CD4-positive, alpha-beta T cell treated with Interleukin-15 for 4 hours (primary cell): ENCODE data around the gene MAVS.
"Not testable (repeated sequence)": the region's sequence is repeated elsewhere in the genome, so short reads cannot be mapped to it uniquely, and the experiment has no call there.

Experiments
- DNase-seq: peaks from one replicate; pipeline ENCODE4 v3.0.0-alpha.2; 2020; ENCODE audit warnings: low spot score

Gene MAVS

GRCh38 chr20:3888622-3889488, 42.2 kb downstream of the MAVS start, which contains the start of gene PANK2:
TSS of gene PANK2 (plus strand) at chr20:3889387.
- DNase-seq: peak; percentile 98

GRCh38 chr20:3889489-3890397, 43.1 kb downstream of the MAVS start:
- peak; percentile 14 for DNase-seq

- no peak for DNase-seq
These were observed 43.7 kb downstream of the MAVS start for GRCh38 chr20:3890398-3890751.

GRCh38 chr20:3890999-3891929, 44.6 kb downstream of the MAVS start:
- DNase-seq: peak; percentile 20

GRCh38 chr20:3894796-3895195, 48.2 kb downstream of the MAVS start:
- DNase-seq: no peak

- DNase-seq: no peak
These were observed 49.7 kb downstream of the MAVS start for GRCh38 chr20:3896302-3896701.

GRCh38 chr20:3896853-3897583, 50.4 kb downstream of the MAVS start:
- no peak for DNase-seq

GRCh38 chr20:3898181-3898580, 51.5 kb downstream of the MAVS start:
- not testable (repeated sequence) for DNase-seq

- no peak for DNase-seq
These were observed 52.0 kb downstream of the MAVS start for GRCh38 chr20:3898639-3899038.

GRCh38 chr20:3900187-3900604, 53.6 kb downstream of the MAVS start:
- no peak for DNase-seq

GRCh38 chr20:3901028-3901705, 54.5 kb downstream of the MAVS start:
- no peak for DNase-seq

GRCh38 chr20:3901706-3902440, 55.2 kb downstream of the MAVS start:
- no peak for DNase-seq

- no peak for DNase-seq
These were observed 55.8 kb downstream of the MAVS start for GRCh38 chr20:3902446-3902845.

- no peak for DNase-seq
These were observed 57.6 kb downstream of the MAVS start for GRCh38 chr20:3904224-3904623.

- DNase-seq: no peak
These were observed 58.2 kb downstream of the MAVS start for GRCh38 chr20:3904857-3905256.

- peak; percentile 65 for DNase-seq
These were observed 60.4 kb downstream of the MAVS start for GRCh38 chr20:3906744-3907721.

GRCh38 chr20:3908667-3909066, 62.0 kb downstream of the MAVS start:
- DNase-seq: no peak

- DNase-seq: no peak
These were observed 63.3 kb downstream of the MAVS start for GRCh38 chr20:3909952-3910366.

- no peak for DNase-seq
These were observed 64.2 kb downstream of the MAVS start for GRCh38 chr20:3910853-3911252.
